Measurements from ENCODE around the gene RPL29. TPM values are rescaled to one million over a fixed set of nuclear protein-coding genes. Genes with fewer than 3 reads are reported as not detected.

The RPL29 gene
- total RNA-seq, 1 donor from 2014 or later, result 1,471 TPM

DNA sequence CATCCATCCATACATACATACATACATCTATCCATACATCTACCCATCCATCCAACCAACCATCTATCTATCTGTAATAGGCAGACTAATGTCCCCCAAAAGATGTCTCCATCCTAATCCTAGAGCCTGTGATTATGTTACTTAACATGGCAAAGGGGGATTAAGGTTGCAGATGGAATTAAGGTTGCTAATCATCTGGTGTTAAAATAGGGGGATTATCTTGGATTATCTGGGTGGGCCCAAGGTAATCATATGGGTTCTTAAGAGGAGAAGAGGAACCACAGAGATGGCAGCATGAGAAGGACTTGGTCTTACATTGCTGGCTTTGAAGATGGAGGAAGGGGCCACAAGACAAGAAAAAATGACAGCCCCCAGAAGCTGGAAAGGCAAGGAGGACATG, 14.7 kb upstream of the RPL29 start:
- Mint-ChIP-seq H3K4me1 (peaks cover 9% of the 10 kb centered on the region), H3K27me3 (ENCODE audit: low read depth) (no peaks in the 10 kb centered on the region), H3K36me3 (ENCODE audit: low read depth) (no peaks in the 10 kb centered on the region), H3K4me3 (no peak overlapping the region), H3K9me3 (no peaks in the 10 kb centered on the region), H3K27ac (ENCODE audit: unreplicated experiment) (no peak overlapping the region)
- DNase-seq (ENCODE audit: low read depth, low spot score), result no peak
- TF ChIP-seq, protein P1, sequence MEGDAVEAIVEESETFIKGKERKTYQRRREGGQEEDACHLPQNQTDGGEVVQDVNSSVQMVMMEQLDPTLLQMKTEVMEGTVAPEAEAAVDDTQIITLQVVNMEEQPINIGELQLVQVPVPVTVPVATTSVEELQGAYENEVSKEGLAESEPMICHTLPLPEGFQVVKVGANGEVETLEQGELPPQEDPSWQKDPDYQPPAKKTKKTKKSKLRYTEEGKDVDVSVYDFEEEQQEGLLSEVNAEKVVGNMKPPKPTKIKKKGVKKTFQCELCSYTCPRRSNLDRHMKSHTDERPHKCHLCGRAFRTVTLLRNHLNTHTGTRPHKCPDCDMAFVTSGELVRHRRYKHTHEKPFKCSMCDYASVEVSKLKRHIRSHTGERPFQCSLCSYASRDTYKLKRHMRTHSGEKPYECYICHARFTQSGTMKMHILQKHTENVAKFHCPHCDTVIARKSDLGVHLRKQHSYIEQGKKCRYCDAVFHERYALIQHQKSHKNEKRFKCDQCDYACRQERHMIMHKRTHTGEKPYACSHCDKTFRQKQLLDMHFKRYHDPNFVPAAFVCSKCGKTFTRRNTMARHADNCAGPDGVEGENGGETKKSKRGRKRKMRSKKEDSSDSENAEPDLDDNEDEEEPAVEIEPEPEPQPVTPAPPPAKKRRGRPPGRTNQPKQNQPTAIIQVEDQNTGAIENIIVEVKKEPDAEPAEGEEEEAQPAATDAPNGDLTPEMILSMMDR (conservative IDR thresholded peaks at IDR 0.05), result no peak

- no peak overlapping the region for H3K27ac Mint-ChIP-seq (ENCODE audit: unreplicated experiment)
- TF ChIP-seq, protein P1 (conservative IDR thresholded peaks at IDR 0.05), result no peak
- DNase-seq (ENCODE audit: low read depth, low spot score), result no peak
- no peak overlapping the region for H3K4me3 Mint-ChIP-seq
- no peaks in the 10 kb centered on the region for H3K27me3 Mint-ChIP-seq (ENCODE audit: low read depth)
- H3K4me1 Mint-ChIP-seq, result peaks cover 40% of the 10 kb centered on the region
- no peaks in the 10 kb centered on the region for H3K36me3 Mint-ChIP-seq (ENCODE audit: low read depth)
- no peaks in the 10 kb centered on the region for H3K9me3 Mint-ChIP-seq
Measured at GRCh38 chr3:52007291-52007690, 11.6 kb upstream of the RPL29 start.

GRCh38 chr3:52006820-52007133, 11.1 kb upstream of the RPL29 start:
- Mint-ChIP-seq H3K4me3 (no peak overlapping the region), H3K4me1 (peaks cover 45% of the 10 kb centered on the region), H3K9me3 (no peaks in the 10 kb centered on the region), H3K27ac (ENCODE audit: unreplicated experiment) (no peak overlapping the region), H3K36me3 (ENCODE audit: low read depth) (no peaks in the 10 kb centered on the region), H3K27me3 (ENCODE audit: low read depth) (no peaks in the 10 kb centered on the region)
- TF ChIP-seq, protein P1 (conservative IDR thresholded peaks at IDR 0.05), result no peak
- DNase-seq (ENCODE audit: low read depth, low spot score), result no peak

GRCh38 chr3:52006017-52006819, 10.5 kb upstream of the RPL29 start:
- no peaks in the 10 kb centered on the region for H3K9me3 Mint-ChIP-seq
- peaks cover 46% of the 10 kb centered on the region for H3K4me1 Mint-ChIP-seq
- TF ChIP-seq, protein P1 (conservative IDR thresholded peaks at IDR 0.05), result no peak
- H3K27ac Mint-ChIP-seq (ENCODE audit: unreplicated experiment), result no peak overlapping the region
- peak overlapping the region; percentile 19 for H3K4me3 Mint-ChIP-seq
- H3K36me3 Mint-ChIP-seq (ENCODE audit: low read depth), result no peaks in the 10 kb centered on the region
- no peak for DNase-seq (ENCODE audit: low read depth, low spot score)
- no peaks in the 10 kb centered on the region for H3K27me3 Mint-ChIP-seq (ENCODE audit: low read depth)

DNA sequence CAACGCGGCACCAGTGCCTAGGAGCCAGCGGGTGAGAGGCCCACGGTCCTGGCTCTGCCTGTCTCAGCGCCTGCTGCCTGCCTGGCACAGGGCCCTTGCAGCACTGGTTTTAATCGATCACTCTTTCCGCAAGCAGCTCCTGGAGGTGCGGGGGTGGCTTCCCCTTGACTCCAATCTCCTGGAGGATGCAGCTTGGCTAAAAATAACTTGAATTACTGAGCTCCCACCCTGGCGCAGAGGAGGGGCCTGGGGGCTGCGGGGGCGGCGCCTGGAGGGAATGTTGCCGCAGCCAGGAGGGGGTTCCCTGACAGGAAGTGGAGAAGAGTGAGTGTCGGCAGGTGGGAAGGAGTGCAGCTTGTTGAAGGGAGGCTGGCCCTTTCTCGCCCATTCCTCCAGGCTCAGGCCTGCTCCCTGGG, 9.9 kb upstream of the RPL29 start:
- TF ChIP-seq, protein P1 (conservative IDR thresholded peaks at IDR 0.05), result no peak
- DNase-seq (ENCODE audit: low read depth, low spot score), result no peak
- no peaks in the 10 kb centered on the region for H3K27me3 Mint-ChIP-seq (ENCODE audit: low read depth)
- H3K4me1 Mint-ChIP-seq, result peaks cover 46% of the 10 kb centered on the region
- no peaks in the 10 kb centered on the region for H3K9me3 Mint-ChIP-seq
- H3K36me3 Mint-ChIP-seq (ENCODE audit: low read depth), result no peaks in the 10 kb centered on the region
- H3K4me3 Mint-ChIP-seq, result no peak overlapping the region
- no peak overlapping the region for H3K27ac Mint-ChIP-seq (ENCODE audit: unreplicated experiment)

Measured in neural crest cell (in vitro differentiated cells).